Gastroesophageal sphincter (tissue), 4 donors: ENCODE measurements around the gene CDH20. TPM values are rescaled to one million over a fixed set of nuclear protein-coding genes. Genes with fewer than 3 reads are reported as not detected.

Experiments
- ATAC-seq: fragments of 150-250 bp; one replicate; pipeline ENCODE4 v1.9.1; 2016; ENCODE audit warnings: mild to moderate bottlenecking, moderate library complexity
- H3K27ac ChIP-seq, 4 donors: fragments of 200-600 bp; sonication (generic) in 3 of 4; 1 replicate in 3 of 4; 2 replicates in 1 of 4; pipeline ENCODE4 v1.5.1; 2016 to 2019
- H3K27me3 ChIP-seq: fragments of 200-600 bp; sonication (generic); one replicate; pipeline ENCODE4 v1.5.1; 2019
- H3K36me3 ChIP-seq, 2 donors: fragments of 200-600 bp; sonication (generic); one replicate each; pipeline ENCODE4 v1.5.1; 2019; ENCODE audit warnings: control low read depth in 1 of 2
- H3K4me1 ChIP-seq, 3 donors: fragments of 200-600 bp; sonication (generic); 1 replicate in 2 of 3; 2 replicates in 1 of 3; pipeline ENCODE4 v1.5.1; 2016 to 2019; ENCODE audit warnings: control low read depth in 2 of 3
- H3K4me3 ChIP-seq, 2 donors: fragments of 200-600 bp; sonication (generic); one replicate each; pipeline ENCODE4 v1.5.1; 2019; ENCODE audit warnings: mild to moderate bottlenecking in 1 of 2, moderate library complexity in 1 of 2
- H3K9me3 ChIP-seq, 3 donors: fragments of 200-600 bp; sonication (generic); one replicate each; pipeline ENCODE4 v1.5.1; 2017 to 2019; ENCODE audit warnings: control low read depth in 2 of 3
- EP300 ChIP-seq: sonication (generic); formaldehyde crosslinking; IDR thresholded peaks from one replicate; pipeline ENCODE4 v1.6.1; 2017; ENCODE audit warnings: antibody characterized with exemption, mild to moderate bottlenecking
- POLR2A ChIP-seq, 2 donors: fragments of 450-650 bp; IDR thresholded peaks; one replicate each; pipeline ENCODE4 v1.6.1; 2017; ENCODE audit warnings: antibody characterized with exemption in 2 of 2, mild to moderate bottlenecking in 2 of 2, moderate library complexity in 1 of 2
- POLR2AphosphoS5 ChIP-seq: sonication (generic); formaldehyde crosslinking; IDR thresholded peaks from one replicate; pipeline ENCODE4 v1.6.1; 2017; ENCODE audit warnings: antibody characterized with exemption
- WGBS, 2 donors: methylation state at CpG; one replicate each; pipeline ENCODE4 v1.1.5; 2018; ENCODE audit warnings: low coverage in 1 of 2; 5-methylcytosine and 5-hydroxymethylcytosine counted together
- total RNA-seq, 4 donors: library from RNA; depleted of rRNA; stranded (reverse); fragments of >200 nt; gene quantifications; one replicate each; pipeline ENCODE4 v1.1.0, GENCODE V29; 2016
- TF ChIP-seq, protein P1 (sequence below), 4 experiments: fragments of 200-600 bp in 2 of 4; fragments of 450-650 bp in 2 of 4; sonication (generic) in 1 of 4; IDR thresholded peaks; one replicate each; pipeline ENCODE4 v1.5.1; 2017 to 2019; ENCODE audit warnings: antibody characterized with exemption in 4 of 4, mild to moderate bottlenecking in 2 of 4, moderate library complexity in 2 of 4

The CDH20 gene
- total RNA-seq, 4 donors from 2014 or later: 1.1 to 1.6 TPM; not detected in 2

DNA sequence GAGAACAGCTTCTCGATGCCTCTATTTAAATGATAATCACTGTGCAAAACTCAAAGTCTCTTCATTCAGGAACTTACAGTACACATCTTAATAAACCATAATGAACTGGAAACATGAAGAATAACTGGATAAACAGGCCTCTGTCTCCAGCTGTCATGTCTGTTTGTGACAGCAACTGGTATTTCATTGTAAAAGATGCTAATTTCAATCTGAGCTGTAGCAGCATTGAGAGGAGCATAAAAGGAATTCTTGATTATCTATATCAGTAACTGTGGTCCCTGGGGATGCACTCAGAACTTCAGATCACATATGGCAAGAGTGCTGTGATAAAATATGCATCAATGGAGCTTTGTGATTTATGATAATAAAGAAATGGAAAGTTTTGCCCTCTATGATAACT, 18.8 kb downstream of the CDH20 start:
- WGBS, 2 donors: 80 to 88% methylated on average over 1 of the region's 1 CpG
- no peaks in the 10 kb centered on the region for H3K27me3 ChIP-seq
- H3K9me3 ChIP-seq: no peaks in the 10 kb centered on the region
- no peak for ATAC-seq
- no peaks in the 10 kb centered on the region for H3K4me1 ChIP-seq
- H3K4me3 ChIP-seq: no peak overlapping the region
- H3K27ac ChIP-seq: no peak overlapping the region
- no peaks in the 10 kb centered on the region for H3K36me3 ChIP-seq
- TF ChIP-seq EP300 (no peak), POLR2AphosphoS5 (no peak), POLR2A (IDR thresholded peaks at IDR 0.05) (no peak)
- TF ChIP-seq, protein P1, sequence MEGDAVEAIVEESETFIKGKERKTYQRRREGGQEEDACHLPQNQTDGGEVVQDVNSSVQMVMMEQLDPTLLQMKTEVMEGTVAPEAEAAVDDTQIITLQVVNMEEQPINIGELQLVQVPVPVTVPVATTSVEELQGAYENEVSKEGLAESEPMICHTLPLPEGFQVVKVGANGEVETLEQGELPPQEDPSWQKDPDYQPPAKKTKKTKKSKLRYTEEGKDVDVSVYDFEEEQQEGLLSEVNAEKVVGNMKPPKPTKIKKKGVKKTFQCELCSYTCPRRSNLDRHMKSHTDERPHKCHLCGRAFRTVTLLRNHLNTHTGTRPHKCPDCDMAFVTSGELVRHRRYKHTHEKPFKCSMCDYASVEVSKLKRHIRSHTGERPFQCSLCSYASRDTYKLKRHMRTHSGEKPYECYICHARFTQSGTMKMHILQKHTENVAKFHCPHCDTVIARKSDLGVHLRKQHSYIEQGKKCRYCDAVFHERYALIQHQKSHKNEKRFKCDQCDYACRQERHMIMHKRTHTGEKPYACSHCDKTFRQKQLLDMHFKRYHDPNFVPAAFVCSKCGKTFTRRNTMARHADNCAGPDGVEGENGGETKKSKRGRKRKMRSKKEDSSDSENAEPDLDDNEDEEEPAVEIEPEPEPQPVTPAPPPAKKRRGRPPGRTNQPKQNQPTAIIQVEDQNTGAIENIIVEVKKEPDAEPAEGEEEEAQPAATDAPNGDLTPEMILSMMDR (IDR thresholded peaks at IDR 0.05): no peak

DNA sequence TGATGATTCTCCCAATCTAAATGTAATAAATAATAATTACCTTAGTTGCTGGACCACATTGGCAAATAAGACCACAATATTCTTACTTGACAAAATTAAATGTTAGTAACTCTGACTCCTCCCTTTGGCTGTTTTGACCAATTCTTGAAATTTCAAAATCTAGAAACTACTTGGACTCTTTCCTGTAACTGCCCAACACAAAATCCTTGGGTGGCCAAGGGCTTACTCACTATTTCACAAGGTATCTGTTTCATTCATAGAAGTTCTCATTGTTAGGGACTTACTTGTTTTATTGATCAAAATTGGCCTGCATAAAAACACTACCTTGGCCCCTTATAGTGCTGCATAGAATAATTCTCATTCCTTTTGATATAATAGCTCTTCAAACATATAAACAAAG, 19.4 kb downstream of the CDH20 start:
- Histone ChIP-seq H3K4me1 (no peaks in the 10 kb centered on the region), H3K4me3 (no peak overlapping the region), H3K9me3 (no peaks in the 10 kb centered on the region), H3K36me3 (no peaks in the 10 kb centered on the region), H3K27ac (no peak overlapping the region), H3K27me3 (no peaks in the 10 kb centered on the region)
- TF ChIP-seq, protein P1 (IDR thresholded peaks at IDR 0.05): no peak
- TF ChIP-seq EP300: no peak
- no peak for TF ChIP-seq POLR2A (IDR thresholded peaks at IDR 0.05)
- no peak for TF ChIP-seq POLR2AphosphoS5
- ATAC-seq: no peak

DNA sequence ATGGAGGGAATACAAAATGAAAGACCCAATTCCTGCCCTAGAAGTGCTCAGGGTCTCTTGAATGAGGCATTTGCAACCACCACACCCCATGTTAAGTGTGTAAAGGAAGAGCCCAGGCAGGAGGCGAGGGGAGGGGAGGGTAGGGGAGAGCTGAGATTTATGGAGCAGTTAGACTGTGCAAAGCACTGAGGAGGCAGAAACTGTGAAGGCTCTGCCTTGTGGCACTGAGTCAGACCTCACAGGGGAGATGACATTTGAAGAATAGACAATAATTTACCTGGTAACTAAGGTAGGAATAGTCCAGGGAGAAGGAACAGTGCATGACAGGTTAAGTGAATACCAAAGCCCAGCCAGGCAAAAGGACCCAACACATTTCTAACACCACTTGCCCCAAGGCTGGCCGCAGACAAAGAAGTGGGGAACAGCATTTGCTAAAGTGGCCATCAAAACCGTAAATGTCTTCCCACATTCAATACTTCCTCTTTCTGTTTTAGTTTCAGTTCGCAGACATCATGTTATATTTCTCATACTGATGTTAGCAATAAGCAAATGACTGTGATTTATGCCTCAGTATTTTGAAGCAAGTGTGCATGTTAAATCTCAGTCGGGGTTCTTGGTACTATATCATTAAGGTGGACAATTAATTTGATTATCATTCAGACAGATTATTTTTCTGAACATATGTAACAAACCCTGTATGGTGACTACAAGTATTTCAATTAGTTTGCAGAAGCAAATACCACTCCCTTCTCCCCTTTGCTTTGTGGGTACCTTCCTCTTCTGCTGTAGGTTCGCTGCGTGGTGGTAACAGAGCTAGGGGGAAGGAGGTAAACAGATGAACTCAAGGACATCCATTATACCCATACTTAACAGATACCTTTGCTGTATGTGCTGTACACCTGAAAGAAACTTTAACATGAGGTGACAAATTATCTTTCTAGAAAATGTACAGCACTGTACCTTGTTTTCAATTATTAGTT, 27.5 kb downstream of the CDH20 start:
- no peak for TF ChIP-seq POLR2AphosphoS5
- TF ChIP-seq, protein P1 (IDR thresholded peaks at IDR 0.05): no peak
- no peak for TF ChIP-seq EP300
- TF ChIP-seq POLR2A (IDR thresholded peaks at IDR 0.05): no peak
- Histone ChIP-seq H3K4me1 (no peaks in the 10 kb centered on the region), H3K36me3 (no peaks in the 10 kb centered on the region), H3K27ac (no peak overlapping the region), H3K27me3 (peaks cover 6% of the 10 kb centered on the region), H3K9me3 (no peaks in the 10 kb centered on the region), H3K4me3 (no peak overlapping the region)
- WGBS, 2 donors: 57 to 68% methylated on average over 5 to 7 of the region's 7 CpGs
- no peak for ATAC-seq

DNA sequence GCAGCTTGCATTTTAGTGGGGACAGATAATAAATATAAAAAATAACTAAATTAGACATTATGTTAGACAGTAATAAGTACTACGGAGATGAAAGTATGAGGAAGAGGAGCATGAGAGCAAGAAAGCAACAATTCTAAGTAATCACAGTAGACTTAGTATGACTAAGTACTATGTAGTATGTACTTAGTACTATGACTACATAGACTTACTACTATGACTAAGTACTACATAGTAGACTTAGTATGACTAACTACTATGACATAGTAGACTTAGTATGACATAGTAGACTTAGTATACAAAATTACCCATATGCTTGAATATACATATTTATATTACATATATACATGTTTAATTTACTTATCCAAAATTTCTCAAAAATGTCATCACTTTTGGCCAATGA, 29.3 kb downstream of the CDH20 start:
- no peaks in the 10 kb centered on the region for H3K4me1 ChIP-seq
- no peak overlapping the region for H3K27ac ChIP-seq
- TF ChIP-seq POLR2A (IDR thresholded peaks at IDR 0.05): no peak
- no peak for TF ChIP-seq POLR2AphosphoS5
- TF ChIP-seq, protein P1 (IDR thresholded peaks at IDR 0.05): no peak
- TF ChIP-seq EP300: no peak
- H3K9me3 ChIP-seq: no peaks in the 10 kb centered on the region
- WGBS, 2 donors: 89 to 95% methylated on average over 1 of the region's 1 CpG
- ATAC-seq: no peak
- H3K36me3 ChIP-seq: no peaks in the 10 kb centered on the region
- peaks cover 6% of the 10 kb centered on the region for H3K27me3 ChIP-seq
- no peak overlapping the region for H3K4me3 ChIP-seq

DNA sequence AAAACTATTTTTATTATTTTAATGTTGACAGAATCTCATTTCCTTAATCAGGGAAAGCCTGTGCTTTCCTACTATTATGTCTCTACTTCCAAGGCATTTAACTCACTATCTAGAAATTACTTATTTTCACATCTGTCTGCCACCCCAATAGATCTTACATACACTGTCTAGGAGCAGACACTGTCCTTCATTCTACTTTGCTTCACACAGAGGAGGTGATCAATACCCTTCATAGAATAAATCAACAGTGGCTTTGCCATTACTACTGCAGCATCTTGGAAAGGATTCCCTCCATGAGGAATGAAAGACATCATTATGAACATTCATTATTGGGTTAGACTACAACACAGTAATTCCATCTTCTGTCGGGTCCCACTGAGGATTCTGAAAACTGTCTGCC, 31.7 kb downstream of the CDH20 start:
- Histone ChIP-seq H3K27ac (no peak overlapping the region), H3K4me1 (no peaks in the 10 kb centered on the region), H3K9me3 (no peaks in the 10 kb centered on the region), H3K36me3 (no peaks in the 10 kb centered on the region), H3K4me3 (no peak overlapping the region), H3K27me3 (peaks cover 6% of the 10 kb centered on the region)
- WGBS, 2 donors: 67 to 83% methylated on average over 1 of the region's 1 CpG
- no peak for ATAC-seq
- TF ChIP-seq POLR2AphosphoS5: no peak
- TF ChIP-seq POLR2A (IDR thresholded peaks at IDR 0.05): no peak
- TF ChIP-seq EP300: no peak
- TF ChIP-seq, protein P1 (IDR thresholded peaks at IDR 0.05): no peak
